ENCODE results near the gene ELFN2. TPM values are rescaled to one million over a fixed set of nuclear protein-coding genes. Genes with fewer than 3 reads are reported as not detected.
"Not testable (repeated sequence)": the region's sequence is repeated elsewhere in the genome, so short reads cannot be mapped to it uniquely, and the experiment has no call there.

Gene ELFN2
- polyA plus RNA-seq, 1 donor, result 1.4 TPM

DNA sequence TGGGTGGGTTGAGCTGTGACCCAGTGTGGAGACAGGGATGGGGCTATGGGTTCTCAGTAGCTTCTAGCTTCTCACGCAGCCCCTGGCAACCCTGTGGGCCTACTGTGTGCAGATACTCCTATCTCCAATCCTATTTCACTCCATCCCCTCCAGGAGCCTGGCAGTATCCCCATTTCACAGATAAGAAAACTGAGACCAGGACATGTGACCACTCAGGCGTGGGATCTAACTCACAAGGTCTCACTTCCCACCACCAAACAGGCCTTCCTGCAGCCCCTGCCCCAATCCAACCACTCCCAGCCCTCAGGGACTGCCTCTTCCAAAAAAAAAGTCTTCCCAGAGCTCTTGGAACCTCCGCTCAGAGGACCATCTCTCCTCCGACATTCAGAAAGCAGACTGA lies 15.6 kb downstream of the ELFN2 start:
- DNase-seq (ENCODE audit: low read depth), result no peak

GRCh38 chr22:37410174-37411055 lies 16.9 kb downstream of the ELFN2 start:
- DNase-seq (ENCODE audit: low read depth), result no peak

DNA sequence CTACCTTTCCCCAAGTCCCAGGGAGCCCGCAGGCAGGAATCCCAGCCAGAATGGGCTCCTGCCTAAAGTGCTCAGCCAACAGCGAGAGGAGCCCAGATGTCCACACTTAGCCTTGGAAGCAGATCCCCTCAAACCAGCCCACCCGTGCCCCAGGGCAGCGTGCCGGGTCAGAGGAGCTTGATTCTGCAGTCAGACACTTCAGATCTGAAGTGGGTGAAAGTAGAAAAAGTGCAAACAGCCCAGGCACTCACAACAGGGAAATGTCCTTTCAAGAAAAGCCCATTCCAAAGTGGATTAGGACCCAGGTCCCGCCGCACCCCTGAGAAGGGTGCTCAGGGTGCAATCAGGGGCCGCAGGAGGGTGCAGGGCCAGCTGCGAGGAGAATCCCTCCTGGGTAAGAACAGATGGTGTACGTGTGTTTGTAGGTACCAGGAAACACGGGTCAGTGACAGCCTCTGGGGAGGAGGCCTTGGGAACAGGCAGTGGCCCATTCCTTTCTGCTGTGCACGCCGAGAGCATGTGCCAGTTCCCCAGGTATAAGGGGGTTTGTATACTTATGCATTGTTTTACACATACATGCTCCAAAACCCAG lies 17.7 kb downstream of the ELFN2 start:
- DNase-seq (ENCODE audit: low read depth), result no peak

- no peak for DNase-seq (ENCODE audit: low read depth)
Measured at GRCh38 chr22:37409031-37409430, 18.2 kb downstream of the ELFN2 start.

DNA sequence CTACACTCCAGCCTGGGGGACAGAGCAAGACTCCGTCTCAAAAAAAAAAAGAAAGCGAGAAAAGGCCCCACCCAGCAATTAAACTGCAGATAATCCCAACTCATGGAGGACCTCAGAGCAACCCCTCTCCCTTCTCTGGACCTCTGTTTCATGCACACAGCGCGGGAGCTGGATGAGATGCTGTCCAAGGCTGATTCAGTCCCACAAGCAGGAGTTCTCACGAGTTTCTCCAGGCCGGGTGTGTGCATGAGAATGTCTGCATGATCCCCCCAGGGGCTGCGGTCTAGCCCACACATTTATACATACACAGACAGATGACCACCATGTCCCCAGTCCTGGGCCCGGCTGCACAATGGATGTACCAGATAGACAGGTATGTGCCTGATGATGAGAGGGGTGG lies 19.4 kb downstream of the ELFN2 start:
- DNase-seq (ENCODE audit: low read depth), result no peak

DNA sequence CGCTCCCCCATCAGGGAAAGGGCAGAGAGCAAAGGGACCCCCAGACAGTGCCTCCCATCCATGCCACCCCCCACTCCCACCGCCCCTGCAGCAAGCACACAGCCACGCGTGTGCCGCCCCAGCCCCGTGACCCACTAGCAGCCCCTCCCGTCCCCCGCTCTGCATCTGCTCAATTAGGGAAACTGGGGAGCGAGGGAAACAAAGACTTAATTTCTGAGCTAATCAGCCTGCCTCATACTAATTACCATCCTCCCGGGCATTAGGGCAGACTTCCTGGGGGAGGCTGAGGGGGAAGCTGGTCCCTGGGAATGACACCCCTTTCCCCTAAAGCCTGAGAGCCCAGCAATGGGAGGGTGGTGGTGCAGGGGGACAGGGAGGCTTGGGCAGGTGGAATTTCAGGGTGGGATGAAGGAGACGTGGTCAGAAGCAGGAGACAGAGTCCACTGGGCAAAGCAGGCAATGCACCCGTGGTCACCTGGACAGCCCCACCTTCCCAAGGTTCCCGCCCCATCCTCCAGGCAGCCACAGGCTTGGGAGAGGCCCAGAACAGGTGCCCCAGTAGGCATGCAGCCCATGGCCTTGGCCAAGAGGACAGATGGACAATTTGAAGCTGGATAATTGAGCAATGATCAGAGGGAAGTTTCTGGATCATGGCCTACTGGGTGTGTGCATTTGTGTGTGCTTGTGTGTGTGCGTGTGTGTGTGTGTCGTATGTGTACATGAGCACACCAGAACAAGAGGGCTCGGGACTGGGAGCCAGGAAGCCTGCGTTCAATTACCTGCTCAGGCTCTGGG lies 20.6 kb downstream of the ELFN2 start:
- no peak for DNase-seq (ENCODE audit: low read depth)

DNA sequence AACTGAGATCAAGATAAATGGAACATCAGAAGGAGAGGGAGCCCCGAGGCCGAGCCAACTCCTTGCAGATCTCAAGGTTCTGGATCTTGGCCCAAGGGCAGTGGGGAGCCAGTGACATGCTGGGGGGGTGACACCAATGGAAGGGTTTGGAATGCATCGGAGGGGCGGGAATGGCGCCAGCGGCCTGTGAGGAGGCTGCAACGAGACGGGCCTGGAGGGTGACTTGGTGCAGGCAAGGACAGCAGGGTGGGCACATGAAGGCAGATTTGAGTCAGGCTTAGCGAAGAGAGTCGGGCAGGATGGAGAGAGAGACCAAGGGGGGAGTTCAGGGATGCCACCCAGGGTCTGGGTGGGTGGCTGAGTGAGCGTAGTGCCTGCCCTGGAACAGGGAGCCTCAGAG lies 23.2 kb downstream of the ELFN2 start:
- DNase-seq (ENCODE audit: low read depth), result no peak

DNA sequence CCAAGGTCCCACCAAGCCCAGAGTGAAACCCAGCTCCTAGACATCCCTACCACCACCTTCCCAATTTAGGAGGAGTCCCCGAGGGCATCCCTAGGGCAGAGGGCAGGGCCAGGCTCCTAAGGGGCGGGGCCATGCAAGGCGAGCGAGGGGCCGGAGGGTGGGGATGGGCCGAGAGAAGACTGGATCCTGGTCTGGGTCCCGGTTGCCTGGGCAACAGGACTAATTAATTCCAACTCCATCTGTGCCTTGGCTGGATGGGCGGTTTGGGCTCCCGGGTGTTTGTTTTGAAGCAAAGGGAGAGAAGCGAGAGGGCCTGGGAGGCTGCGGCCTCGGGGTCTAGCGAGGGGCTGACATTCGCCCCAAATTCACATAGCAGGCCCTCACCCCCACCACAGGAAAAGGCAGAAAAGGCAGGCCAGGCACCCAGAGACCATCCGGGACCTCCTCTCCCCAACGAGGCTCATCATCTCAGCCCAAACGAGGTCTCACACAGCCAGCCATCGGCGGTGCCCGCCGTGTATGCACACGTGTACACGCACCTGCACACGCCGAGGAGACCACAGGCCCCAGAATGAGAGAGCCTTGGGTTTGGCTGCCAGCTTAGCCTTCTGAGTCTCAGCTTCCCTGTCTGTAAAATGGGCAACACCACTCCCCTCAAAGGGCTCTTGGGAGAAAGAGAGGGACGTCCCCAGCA lies 23.9 kb downstream of the ELFN2 start:
- no peak for DNase-seq (ENCODE audit: low read depth)

GRCh38 chr22:37402184-37402506 lies 25.1 kb downstream of the ELFN2 start:
- DNase-seq (ENCODE audit: low read depth), result no peak

- no peak for DNase-seq (ENCODE audit: low read depth)
Measured at GRCh38 chr22:37401401-37402183, 25.7 kb downstream of the ELFN2 start.

GRCh38 chr22:37400719-37401118 lies 26.6 kb downstream of the ELFN2 start:
- no peak for DNase-seq (ENCODE audit: low read depth)

DNA sequence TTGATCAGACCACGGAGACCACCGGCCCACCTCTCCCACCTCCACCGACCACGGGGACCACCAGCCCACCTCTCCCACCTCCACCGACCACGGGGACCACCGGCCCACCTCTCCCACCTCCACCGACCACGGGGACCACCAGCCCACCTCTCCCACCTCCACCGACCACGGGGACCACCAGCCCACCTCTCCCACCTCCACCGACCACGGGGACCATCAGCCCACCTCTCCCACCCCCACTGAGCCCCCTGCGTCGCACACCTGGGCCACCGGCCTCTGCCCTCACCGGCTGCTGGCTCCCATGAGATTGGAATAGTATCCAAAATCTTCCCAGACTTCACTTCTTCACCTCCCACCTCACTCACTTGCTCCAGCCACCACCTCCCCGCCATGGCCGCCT lies 27.8 kb downstream of the ELFN2 start:
- not testable (repeated sequence) for DNase-seq (ENCODE audit: low read depth)

DNA sequence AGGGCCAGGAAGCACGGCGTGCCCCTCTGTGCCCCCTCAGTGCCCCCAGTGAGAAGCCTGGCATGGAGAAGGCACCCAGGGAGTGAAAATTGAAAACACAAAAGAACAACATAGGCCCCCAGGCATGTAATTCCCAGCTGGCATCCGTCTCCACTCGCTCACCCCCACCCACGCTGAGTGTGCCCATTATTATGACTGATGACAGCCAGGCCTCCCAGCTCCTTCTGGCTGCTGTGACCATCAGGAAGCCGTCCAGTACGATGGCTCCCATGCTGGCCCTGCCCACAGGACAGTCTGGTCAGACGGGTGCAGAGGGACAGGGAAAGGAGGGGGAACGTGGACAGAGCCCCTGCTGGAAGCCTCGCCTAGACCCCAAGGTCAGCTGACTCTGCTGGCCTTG lies 30.1 kb downstream of the ELFN2 start:
- no peak for DNase-seq (ENCODE audit: low read depth)

DNA sequence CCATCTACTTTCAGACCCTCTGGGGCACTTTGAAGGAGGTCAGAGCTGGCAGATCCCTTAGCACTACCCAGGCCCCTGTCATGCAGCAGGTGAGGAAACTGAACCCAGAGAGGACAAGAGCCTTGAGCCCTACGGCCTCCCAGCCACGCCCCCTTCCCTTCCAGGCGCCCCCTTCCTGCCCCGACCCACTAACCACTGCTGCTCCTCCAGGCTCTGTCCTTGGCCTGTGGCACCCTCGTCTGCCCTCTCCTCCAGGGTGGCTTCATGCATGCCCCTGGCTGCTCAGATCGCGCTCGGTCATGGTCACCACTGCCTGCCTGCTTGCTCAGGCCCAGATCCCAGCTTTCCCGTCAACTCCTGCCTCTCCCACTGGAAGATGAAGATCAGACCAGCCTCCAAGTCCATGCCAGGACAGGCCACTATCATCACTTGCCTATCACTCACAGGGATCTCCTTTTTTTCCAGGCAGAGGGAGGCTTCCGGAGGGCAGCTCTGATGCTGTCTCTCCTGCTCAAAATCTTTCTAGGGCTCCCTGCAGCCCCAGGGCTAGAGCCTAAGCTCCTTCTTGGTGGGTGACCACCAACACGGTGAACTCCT lies 30.7 kb downstream of the ELFN2 start:
- DNase-seq (ENCODE audit: low read depth), result no peak

GRCh38 chr22:37394341-37394740 lies 32.9 kb downstream of the ELFN2 start:
- DNase-seq (ENCODE audit: low read depth), result no peak

DNA sequence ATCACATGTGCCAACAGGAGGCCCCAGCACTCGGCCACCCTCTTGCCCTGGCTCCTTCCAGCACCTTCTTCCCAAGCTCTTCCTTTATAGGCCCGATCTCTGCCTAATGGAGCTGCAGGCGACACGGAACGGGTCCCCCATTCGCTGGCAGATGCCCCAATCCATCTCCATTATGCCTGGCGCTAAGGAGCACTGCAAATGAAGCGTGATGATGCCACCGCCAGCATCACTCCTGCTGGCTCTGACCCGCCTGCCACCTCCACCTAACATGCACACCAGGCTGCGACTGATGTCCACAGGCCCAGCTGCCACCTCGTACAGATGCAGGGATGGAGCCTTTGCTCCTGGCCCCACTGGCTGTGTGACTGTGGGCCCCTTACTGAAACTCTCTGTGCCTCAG lies 33.5 kb downstream of the ELFN2 start:
- DNase-seq (ENCODE audit: low read depth), result no peak

DNA sequence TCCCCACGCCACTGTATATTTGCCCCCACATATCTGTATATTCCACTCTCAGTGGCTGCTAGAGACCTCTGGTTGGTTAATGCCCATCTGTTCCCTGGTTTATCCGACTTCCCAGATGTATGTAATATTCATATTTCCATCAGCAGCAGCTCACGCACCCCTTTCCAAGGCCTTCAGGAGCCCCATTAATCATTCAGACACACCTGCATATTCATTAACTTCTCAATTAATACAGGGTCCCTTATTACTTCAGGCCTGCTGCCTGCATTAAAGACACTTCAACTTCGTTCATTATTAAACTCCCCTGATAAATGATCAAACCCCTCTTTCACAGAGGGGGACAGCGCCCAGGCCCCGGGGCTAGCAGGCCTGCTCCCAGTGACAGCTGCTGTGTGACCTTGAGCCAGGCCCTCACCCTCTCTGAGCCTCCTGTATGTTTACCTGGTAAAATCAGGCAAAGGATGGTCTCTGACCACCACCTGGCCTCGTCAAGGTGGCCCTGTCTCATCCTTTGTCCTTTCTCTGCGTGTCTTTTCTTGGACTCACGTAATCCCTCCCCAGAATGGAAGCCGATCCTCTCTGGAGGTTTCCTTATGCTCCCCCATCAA lies 34.5 kb downstream of the ELFN2 start:
- no peak for DNase-seq (ENCODE audit: low read depth)

DNA sequence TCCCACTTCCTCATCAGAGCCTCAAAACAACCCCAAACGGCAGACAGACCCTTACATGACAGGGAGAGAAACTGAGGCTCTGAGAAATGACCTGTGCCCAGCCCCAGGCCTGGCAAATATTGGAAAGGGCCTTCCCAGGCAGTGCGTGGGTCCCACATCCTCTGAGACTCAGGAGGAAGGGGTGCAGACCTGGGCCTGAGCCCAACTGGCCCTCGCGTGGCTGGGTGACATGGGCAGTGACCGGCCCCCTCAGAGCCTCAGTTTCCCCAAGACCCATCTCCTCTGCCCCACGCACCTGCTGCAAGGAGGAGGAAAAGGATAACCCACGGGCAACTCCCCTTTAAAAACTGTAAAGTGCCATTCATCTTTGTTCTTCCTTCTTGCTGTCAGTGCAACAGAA lies 35.6 kb downstream of the ELFN2 start:
- no peak for DNase-seq (ENCODE audit: low read depth)

DNA sequence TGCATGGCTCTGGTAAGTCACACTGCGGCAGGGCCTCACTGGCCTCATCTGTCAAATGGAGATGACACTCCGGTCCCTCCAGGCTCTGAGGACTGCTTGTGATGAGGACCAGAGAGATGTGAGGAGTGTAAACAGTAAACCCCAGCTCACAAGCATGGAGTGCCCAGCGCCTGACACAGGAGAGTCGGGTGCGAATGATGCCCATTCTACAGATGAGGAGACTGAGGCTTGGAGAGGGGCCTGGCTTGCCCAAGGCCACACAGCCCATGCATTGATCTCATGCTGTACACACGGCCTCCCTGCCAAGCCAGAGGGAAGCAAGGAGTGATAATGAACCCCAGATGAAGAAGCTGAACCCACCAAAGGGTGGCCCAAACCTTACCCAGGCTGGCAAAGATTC lies 37.2 kb downstream of the ELFN2 start:
- DNase-seq (ENCODE audit: low read depth), result no peak

- DNase-seq (ENCODE audit: low read depth), result no peak
Measured at GRCh38 chr22:37388538-37388937, 38.7 kb downstream of the ELFN2 start.

DNA sequence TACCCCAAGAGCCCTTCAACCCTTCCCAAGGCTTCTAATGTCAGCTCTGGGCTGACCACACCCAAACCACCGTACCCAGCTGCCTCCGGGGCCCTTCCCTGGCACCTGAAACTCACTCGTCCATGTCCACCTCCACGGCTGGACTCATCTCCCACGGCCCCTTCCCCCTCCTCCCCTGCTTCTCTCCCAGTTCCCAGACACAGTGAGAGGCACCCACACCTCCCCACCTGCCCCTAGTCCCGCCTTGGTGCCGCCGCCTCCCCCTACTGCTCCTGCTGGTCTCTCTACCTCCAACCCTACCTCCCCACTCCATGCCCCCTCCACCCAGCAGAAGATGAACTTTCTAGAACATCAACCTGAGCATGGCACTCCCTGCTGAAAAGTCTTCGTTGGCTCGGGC lies 39.5 kb downstream of the ELFN2 start:
- DNase-seq (ENCODE audit: low read depth), result no peak

Measured in forelimb muscle (tissue), 1 donor.